GM12891 (cell line): ENCODE measurements around the gene TNFRSF12A.

ENCODE experiments used
- POLR2A ChIP-seq: IDR thresholded peaks from 2 replicates; pipeline ENCODE4 v1.6.1; 2011; ENCODE audit warnings: low read depth, low read length, control low read depth
- POLR2AphosphoS5 ChIP-seq: IDR thresholded peaks from 2 replicates; pipeline ENCODE4 v1.6.1; 2011; ENCODE audit warnings: low read depth, low read length, control low read depth
- POU2F2 ChIP-seq: IDR thresholded peaks from 2 replicates; pipeline ENCODE4 v1.6.1; 2011; ENCODE audit warnings: low read depth, mild to moderate bottlenecking, control low read depth, low read length, moderate library complexity
- SPI1 ChIP-seq: IDR thresholded peaks from 2 replicates; pipeline ENCODE4 v1.6.1; 2011; ENCODE audit warnings: low read depth, low read length, control low read depth
- TAF1 ChIP-seq: IDR thresholded peaks from 2 replicates; pipeline ENCODE4 v1.6.1; 2011; ENCODE audit warnings: low read depth, low read length, control low read depth

- no peak for TF ChIP-seq POLR2A
- TF ChIP-seq POLR2AphosphoS5 = no peak
- no peak for TF ChIP-seq TAF1
- no peak for TF ChIP-seq SPI1
- no peak for TF ChIP-seq POU2F2
Measured at GRCh38 chr16:3038896-3039295, 18.7 kb downstream of the TNFRSF12A start.
